HepG2 (cell line): ENCODE measurements around the gene ACP5. TPM values are rescaled to one million over a fixed set of nuclear protein-coding genes. Genes with fewer than 3 reads are reported as not detected.
A peak's percentile ranks its signal among the peaks of the same experiment; 100 is the strongest.

Experiments
- DR1 ChIP-seq: sonication (generic); formaldehyde crosslinking; IDR thresholded peaks from 2 replicates; pipeline ENCODE4 v1.8.0; 2021; ENCODE audit warnings: mild to moderate bottlenecking, missing genetic modification reagents, inconsistent platforms
- HDAC2 ChIP-seq: sonication (generic); formaldehyde crosslinking; IDR thresholded peaks from 2 replicates; pipeline ENCODE4 v1.4.0; 2020; ENCODE audit warnings: missing genetic modification reagents
- HDAC6 ChIP-seq: fragments of 200-600 bp; sonication (generic); IDR thresholded peaks from 2 replicates; pipeline ENCODE4 v1.7.0; 2017; ENCODE audit warnings: mild to moderate bottlenecking, antibody characterized with exemption, low read length, low read depth
- HNF1A ChIP-seq, 2 experiments: sonication (generic) in 1 of 2; formaldehyde crosslinking in 1 of 2; IDR thresholded peaks; 2 replicates each; pipeline versions ENCODE4 v1.4.0 to v1.6.1; 2016 to 2020; ENCODE audit warnings: borderline replicate concordance in 1 of 2, low read depth in 1 of 2, mild to moderate bottlenecking in 1 of 2, missing genetic modification reagents in 1 of 2
- HNRNPL ChIP-seq: fragments of 200-400 bp; formaldehyde crosslinking; IDR thresholded peaks from 2 replicates; pipeline ENCODE4 v1.6.1; 2017; ENCODE audit warnings: mild to moderate bottlenecking, low read depth, low read length
- ISL2 ChIP-seq: sonication (generic); formaldehyde crosslinking; IDR thresholded peaks from 2 replicates; pipeline ENCODE4 v1.5.0; 2020; ENCODE audit warnings: missing genetic modification reagents
- KDM4B ChIP-seq: sonication (generic); formaldehyde crosslinking; IDR thresholded peaks from 2 replicates; pipeline ENCODE4 v1.4.0; 2020; ENCODE audit warnings: missing genetic modification reagents
- MATR3 ChIP-seq: sonication (generic); formaldehyde crosslinking; IDR thresholded peaks from 2 replicates; pipeline ENCODE4 v1.4.0; 2020; ENCODE audit warnings: missing genetic modification reagents
- MEF2D ChIP-seq: sonication (generic); formaldehyde crosslinking; IDR thresholded peaks from 2 replicates; pipeline ENCODE4 v1.5.1; 2020; ENCODE audit warnings: mild to moderate bottlenecking, missing genetic modification reagents
- NCOA2 ChIP-seq: sonication (generic); formaldehyde crosslinking; IDR thresholded peaks from 2 replicates; pipeline ENCODE4 v1.8.0; 2022; ENCODE audit warnings: inconsistent platforms
- NFYC ChIP-seq: IDR thresholded peaks from 2 replicates; pipeline ENCODE4 v1.6.1; 2016; ENCODE audit warnings: missing genetic modification reagents, missing compliant biosample characterization
- PAX8 ChIP-seq: sonication (generic); formaldehyde crosslinking; IDR thresholded peaks from 2 replicates; pipeline ENCODE4 v1.8.0; 2022; ENCODE audit warnings: mild to moderate bottlenecking, missing genetic modification reagents, borderline replicate concordance
- STAT5B ChIP-seq: sonication (generic); formaldehyde crosslinking; IDR thresholded peaks from 2 replicates; pipeline ENCODE4 v1.4.0; 2020; ENCODE audit warnings: missing genetic modification reagents
- SYNCRIP ChIP-seq: fragments of 200-400 bp; formaldehyde crosslinking; IDR thresholded peaks from 2 replicates; pipeline ENCODE4 v1.6.1; 2018; ENCODE audit warnings: mild to moderate bottlenecking, low read depth, low read length; ENCODE audit not compliant: insufficient read depth
- ZEB1 ChIP-seq: IDR thresholded peaks from 2 replicates; pipeline ENCODE4 v1.6.1; 2012; ENCODE audit warnings: mild to moderate bottlenecking, low read depth, inconsistent platforms; ENCODE audit not compliant: insufficient replicate concordance
- ZNF761 ChIP-seq: sonication (generic); formaldehyde crosslinking; conservative IDR thresholded peaks from 2 replicates; pipeline ENCODE4 v1.4.0; 2020; ENCODE audit warnings: mild to moderate bottlenecking, missing genetic modification reagents
- ZNF772 ChIP-seq: sonication (generic); formaldehyde crosslinking; IDR thresholded peaks from 2 replicates; pipeline ENCODE4 v1.5.0; 2020; ENCODE audit warnings: mild to moderate bottlenecking, missing genetic modification reagents
- ZNF775 ChIP-seq: sonication (generic); formaldehyde crosslinking; IDR thresholded peaks from 2 replicates; pipeline ENCODE4 v1.4.0; 2020; ENCODE audit warnings: missing genetic modification reagents, mild to moderate bottlenecking, moderate library complexity, borderline replicate concordance
- ZNF883 ChIP-seq: sonication (generic); formaldehyde crosslinking; IDR thresholded peaks from 2 replicates; pipeline ENCODE4 v1.5.1; 2020; ENCODE audit warnings: mild to moderate bottlenecking, missing genetic modification reagents; ENCODE audit errors: not compliant biosample characterization
- polyA plus RNA-seq, 8 experiments: library from polyadenylated mRNA; depleted of rRNA in 3 of 8; stranded (reverse) in 7 of 8; unstranded in 1 of 8; fragments of >200 nt; fragmentation: Illumina TruSeq in 4 of 8; extraction: Trizol in 4 of 8; gene quantifications; 2 replicates each; pipeline versions ENCODE4 v1.2.1 to v1.2.3, GENCODE V29; 2011 to 2016; ENCODE audit warnings: low read depth in 4 of 8, missing spikeins in 1 of 8, mixed read lengths in 1 of 8; ENCODE audit not compliant: insufficient read depth in 1 of 8
- total RNA-seq, 5 experiments: library from RNA; depleted of rRNA; stranded (reverse); fragments of >200 nt; fragmentation: Illumina TruSeq; extraction: Trizol; gene quantifications; 2 replicates each; pipeline ENCODE4 v1.2.3, GENCODE V29; 2016; ENCODE audit warnings: low read depth in 1 of 5
- TF ChIP-seq, protein P1 (sequence below): IDR thresholded peaks from 2 replicates; pipeline ENCODE4 v1.6.1; 2016; ENCODE audit warnings: low read depth
- TF ChIP-seq, protein P2 (sequence below): sonication (generic); formaldehyde crosslinking; IDR thresholded peaks from 2 replicates; pipeline ENCODE4 v1.9.0; 2021; ENCODE audit warnings: missing genetic modification reagents, mild to moderate bottlenecking, borderline replicate concordance
- TF ChIP-seq, protein P3 (sequence below): sonication (generic); formaldehyde crosslinking; IDR thresholded peaks from 2 replicates; pipeline ENCODE4 v1.4.0; 2020; ENCODE audit warnings: mild to moderate bottlenecking, missing genetic modification reagents

ACP5 gene
- total and polyA plus RNA-seq, 2 of the 13 experiments (the other 11 are each of a cell fraction or from before 2014, with no cell fraction given) = 1.3 to 6.7 TPM

DNA sequence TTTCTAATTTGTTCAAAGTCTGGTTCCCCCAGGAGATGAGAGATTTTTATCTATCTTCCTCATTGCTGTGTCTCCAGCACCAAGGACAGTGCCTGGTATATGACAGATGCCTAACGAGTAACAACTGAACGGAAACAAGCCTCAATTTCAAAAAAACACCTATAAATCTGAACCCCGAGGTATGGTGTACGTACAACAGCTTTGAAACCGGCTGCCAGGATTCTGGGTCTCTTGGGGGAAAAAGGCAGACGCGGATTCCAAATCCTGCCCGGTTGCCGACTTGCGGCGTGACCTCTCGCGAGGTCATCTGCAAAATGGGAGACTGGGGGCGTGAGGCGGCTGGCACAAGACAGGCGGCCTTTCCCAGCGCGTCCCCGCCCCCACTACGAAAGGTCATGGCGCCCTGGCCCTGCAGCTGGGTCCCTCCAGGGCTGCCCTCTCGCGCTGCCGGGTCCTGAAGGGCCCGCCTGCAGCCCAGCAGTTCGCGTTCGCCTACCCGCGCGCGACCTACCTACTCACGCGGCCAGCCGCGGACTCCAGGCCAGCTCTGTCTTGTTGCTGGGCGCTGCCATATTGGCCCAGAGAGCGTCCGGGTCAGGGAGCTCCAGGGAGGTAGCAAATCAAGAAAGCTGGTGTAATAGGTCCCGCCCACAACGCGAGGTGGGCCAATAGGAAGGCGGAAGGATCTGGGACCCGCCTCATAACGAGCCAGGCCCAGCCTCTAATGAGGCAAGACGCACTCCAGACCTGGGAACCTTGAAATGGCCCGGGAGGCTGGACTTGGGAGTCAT is 48.7 kb downstream of the ACP5 start, which contains the start of gene ECSIT (continued):
- TF ChIP-seq, protein P1, sequence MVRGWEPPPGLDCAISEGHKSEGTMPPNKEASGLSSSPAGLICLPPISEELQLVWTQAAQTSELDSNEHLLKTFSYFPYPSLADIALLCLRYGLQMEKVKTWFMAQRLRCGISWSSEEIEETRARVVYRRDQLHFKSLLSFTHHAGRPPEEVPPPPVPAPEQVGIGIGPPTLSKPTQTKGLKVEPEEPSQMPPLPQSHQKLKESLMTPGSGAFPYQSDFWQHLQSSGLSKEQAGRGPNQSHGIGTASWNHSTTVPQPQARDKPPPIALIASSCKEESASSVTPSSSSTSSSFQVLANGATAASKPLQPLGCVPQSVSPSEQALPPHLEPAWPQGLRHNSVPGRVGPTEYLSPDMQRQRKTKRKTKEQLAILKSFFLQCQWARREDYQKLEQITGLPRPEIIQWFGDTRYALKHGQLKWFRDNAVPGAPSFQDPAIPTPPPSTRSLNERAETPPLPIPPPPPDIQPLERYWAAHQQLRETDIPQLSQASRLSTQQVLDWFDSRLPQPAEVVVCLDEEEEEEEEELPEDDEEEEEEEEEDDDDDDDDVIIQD (CRISPR knock-in tag) = no peak; the same call in 1 of the 2 replicates
- TF ChIP-seq PAX8 (CRISPR knock-in tag) (no peak), SYNCRIP (no peak), DR1 (CRISPR knock-in tag) (no peak), ZNF761 (CRISPR knock-in tag) (0 out of 2 replicates have a peak, but pooled peaks have one; percentile 31), ZNF772 (CRISPR knock-in tag) (peak; percentile 84), HNRNPL (0 out of 2 replicates have a peak, but pooled peaks have one; percentile 34), ZNF883 (CRISPR knock-in tag) (no peak), ISL2 (CRISPR knock-in tag) (peak; percentile 70), HNF1A (IDR thresholded peaks at IDR 0.05; ENCODE audit: low read depth) (no peak), HNF1A (CRISPR knock-in tag; IDR thresholded peaks at IDR 0.05; ENCODE audit: borderline replicate concordance) (peak; percentile 67; the same call in 1 of the 2 replicates), MATR3 (CRISPR knock-in tag) (no peak), HDAC6 (no peak), MEF2D (peak; percentile 67; the same call in 1 of the 2 replicates), KDM4B (CRISPR knock-in tag) (peak; percentile 66; the same call in 1 of the 2 replicates), NFYC (CRISPR knock-in tag) (peak; percentile 92), STAT5B (CRISPR knock-in tag) (0 out of 2 replicates have a peak, but pooled peaks have one; percentile 41), NCOA2 (CRISPR knock-in tag) (peak; percentile 44; the same call in 1 of the 2 replicates), ZEB1 (no peak), ZNF775 (CRISPR knock-in tag) (no peak), HDAC2 (CRISPR knock-in tag) (peak; percentile 79; the same call in 1 of the 2 replicates)
- TF ChIP-seq, protein P2, sequence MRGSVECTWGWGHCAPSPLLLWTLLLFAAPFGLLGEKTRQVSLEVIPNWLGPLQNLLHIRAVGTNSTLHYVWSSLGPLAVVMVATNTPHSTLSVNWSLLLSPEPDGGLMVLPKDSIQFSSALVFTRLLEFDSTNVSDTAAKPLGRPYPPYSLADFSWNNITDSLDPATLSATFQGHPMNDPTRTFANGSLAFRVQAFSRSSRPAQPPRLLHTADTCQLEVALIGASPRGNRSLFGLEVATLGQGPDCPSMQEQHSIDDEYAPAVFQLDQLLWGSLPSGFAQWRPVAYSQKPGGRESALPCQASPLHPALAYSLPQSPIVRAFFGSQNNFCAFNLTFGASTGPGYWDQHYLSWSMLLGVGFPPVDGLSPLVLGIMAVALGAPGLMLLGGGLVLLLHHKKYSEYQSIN (CRISPR knock-in tag) = no peak
- TF ChIP-seq, protein P3, sequence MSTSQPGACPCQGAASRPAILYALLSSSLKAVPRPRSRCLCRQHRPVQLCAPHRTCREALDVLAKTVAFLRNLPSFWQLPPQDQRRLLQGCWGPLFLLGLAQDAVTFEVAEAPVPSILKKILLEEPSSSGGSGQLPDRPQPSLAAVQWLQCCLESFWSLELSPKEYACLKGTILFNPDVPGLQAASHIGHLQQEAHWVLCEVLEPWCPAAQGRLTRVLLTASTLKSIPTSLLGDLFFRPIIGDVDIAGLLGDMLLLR (CRISPR knock-in tag) = no peak; the same call in 1 of the 2 replicates
